Activated naive CD8-positive, alpha-beta T cell treated with anti-CD3 and anti-CD28 coated beads, Interleukin-2, amount 50 U/mL, for 24 hours (primary cell): Measurements from ENCODE around the gene BTBD9.

Experiments used
- ATAC-seq: fragments of 150-1000 bp; cut with Tn5 transposase; one replicate; pipeline ENCODE4 v1.10.0; 2021
- DNase-seq: peaks from one replicate; pipeline ENCODE4 v3.0.0; 2021
- H3K27ac Mint-ChIP-seq: one replicate; pipeline ENCODE4 v1.8.0; 2021; ENCODE audit warnings: mild to moderate bottlenecking, mixed read lengths
- H3K27me3 Mint-ChIP-seq: one replicate; pipeline ENCODE4 v1.8.0; 2021; ENCODE audit warnings: mixed read lengths
- H3K36me3 Mint-ChIP-seq: one replicate; pipeline ENCODE4 v1.8.0; 2021; ENCODE audit warnings: low read depth, mixed read lengths
- H3K4me1 Mint-ChIP-seq: one replicate; pipeline ENCODE4 v1.8.0; 2021; ENCODE audit warnings: mixed read lengths
- H3K4me3 Mint-ChIP-seq: one replicate; pipeline ENCODE4 v1.8.0; 2021; ENCODE audit warnings: mild to moderate bottlenecking, moderate library complexity, mixed read lengths
- H3K9me3 Mint-ChIP-seq: one replicate; pipeline ENCODE4 v1.8.0; 2021; ENCODE audit warnings: mixed read lengths

BTBD9 gene

DNA sequence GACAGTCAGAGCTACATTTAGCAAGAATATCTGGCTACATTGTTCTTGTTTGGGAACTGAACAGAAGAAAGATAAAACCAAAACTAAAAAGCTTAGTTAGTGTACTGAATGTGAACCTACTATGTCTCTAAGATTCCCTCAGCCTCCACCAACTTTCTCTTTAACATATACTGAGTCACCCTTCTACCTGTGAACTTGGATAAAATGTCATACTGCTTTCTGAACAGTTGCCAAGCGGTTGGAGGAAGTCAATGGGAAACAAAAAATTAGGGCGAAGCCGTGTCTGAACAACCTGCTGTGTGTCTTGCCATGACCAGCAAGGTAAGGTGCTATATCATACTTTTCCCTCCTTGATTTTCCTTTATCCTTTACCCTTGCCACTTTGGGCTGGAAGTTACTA lies 243.5 kb downstream of the BTBD9 start:
- no peak overlapping the region for H3K27ac Mint-ChIP-seq
- H3K27me3 Mint-ChIP-seq, result no peaks in the 10 kb centered on the region
- peaks cover 7% of the 10 kb centered on the region for H3K4me1 Mint-ChIP-seq
- ATAC-seq (no peak), DNase-seq (no peak)
- H3K9me3 Mint-ChIP-seq, result peaks cover 9% of the 10 kb centered on the region
- H3K36me3 Mint-ChIP-seq, result peaks cover 6% of the 10 kb centered on the region
- no peak overlapping the region for H3K4me3 Mint-ChIP-seq

DNA sequence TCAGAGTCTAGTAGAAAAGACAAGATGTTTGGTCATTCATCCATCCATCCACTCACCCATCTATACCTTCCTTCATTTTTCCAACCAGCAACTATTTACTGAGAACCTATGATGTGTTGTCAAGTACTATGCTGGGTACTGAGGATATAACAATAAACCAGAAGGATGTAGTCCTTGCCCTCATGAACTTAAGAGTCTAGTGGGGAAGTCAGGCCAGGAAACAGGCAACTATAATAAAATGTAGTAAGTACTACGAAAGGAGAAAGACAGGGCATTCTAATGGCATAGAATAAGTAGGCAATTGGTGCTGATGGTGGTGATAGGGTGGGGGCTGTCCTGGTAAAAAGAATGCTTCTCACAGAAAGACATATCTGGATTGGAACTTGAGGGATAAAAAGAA lies 245.7 kb downstream of the BTBD9 start:
- no peak for DNase-seq
- Mint-ChIP-seq H3K27ac (no peak overlapping the region), H3K27me3 (no peaks in the 10 kb centered on the region), H3K36me3 (peaks cover 6% of the 10 kb centered on the region), H3K9me3 (peaks cover 9% of the 10 kb centered on the region), H3K4me1 (peaks cover 11% of the 10 kb centered on the region), H3K4me3 (no peak overlapping the region)
- no peak for ATAC-seq

DNA sequence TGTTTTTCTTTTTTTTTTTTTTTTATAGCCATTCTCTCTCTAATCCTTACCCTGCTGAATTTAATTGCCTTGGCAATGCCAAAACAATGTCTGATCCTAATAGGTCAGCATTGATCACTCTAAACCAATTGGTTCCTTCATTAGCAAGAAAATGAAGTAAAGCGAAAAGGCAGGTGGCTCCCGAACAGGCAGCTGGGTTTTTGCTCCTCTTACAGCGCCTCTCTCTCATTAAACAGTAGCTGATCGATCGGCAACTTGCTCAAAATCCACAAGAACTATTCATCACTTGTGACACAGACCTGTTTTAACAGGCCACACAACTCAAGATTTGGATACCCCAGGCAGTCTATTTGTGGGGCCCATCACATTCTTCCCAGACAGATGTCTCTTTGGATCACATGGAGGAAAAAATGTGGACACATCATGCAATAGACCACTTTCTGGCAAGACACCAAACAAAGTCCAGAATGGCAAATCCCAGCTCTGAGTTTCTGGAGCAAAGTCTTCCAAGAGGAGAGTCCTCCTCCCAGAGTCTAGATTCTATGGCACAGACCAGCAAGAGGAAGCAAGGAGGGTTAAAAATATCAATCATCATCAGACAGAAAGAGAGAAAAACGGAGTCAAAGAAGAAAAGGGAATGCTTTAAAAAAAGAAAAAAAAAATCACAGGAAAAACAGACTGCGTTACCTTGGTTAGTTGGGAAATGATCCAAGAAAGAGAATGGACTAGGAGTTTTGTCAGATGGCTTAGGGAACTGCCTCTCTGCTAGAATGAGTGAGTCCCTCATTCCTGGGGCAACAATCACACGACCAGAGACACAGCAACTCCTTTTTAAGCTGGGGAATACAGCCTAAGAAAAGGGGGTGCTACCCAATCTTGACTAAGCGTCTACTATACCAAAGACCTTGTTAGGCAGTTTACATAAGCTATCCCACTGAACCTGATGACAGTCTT lies 247.8 kb downstream of the BTBD9 start:
- Mint-ChIP-seq H3K9me3 (peaks cover 9% of the 10 kb centered on the region), H3K4me3 (no peak overlapping the region), H3K27me3 (no peaks in the 10 kb centered on the region), H3K36me3 (peaks cover 4% of the 10 kb centered on the region), H3K4me1 (peaks cover 11% of the 10 kb centered on the region), H3K27ac (no peak overlapping the region)
- DNase-seq (no peak), ATAC-seq (no peak)

DNA sequence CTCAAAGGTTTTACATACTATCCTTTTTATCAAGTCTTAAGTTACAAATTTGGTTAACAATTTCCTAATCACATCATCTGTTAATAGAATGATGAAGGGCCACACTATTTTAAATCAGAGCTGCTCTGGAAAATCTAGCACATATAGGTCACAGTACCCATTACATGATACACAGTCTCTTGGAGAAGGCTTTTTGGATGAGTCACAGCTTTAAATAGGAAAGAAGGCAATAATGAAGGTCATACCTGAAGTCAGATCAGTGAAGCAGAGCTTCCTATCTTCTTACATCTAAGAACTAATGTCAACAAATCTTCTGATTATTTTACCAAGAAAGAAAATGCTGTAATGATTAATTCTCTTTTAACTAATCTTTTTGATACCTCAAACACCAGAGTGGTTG lies 248.5 kb downstream of the BTBD9 start:
- H3K4me1 Mint-ChIP-seq, result peaks cover 11% of the 10 kb centered on the region
- peak; percentile 72 for ATAC-seq
- H3K9me3 Mint-ChIP-seq, result peaks cover 9% of the 10 kb centered on the region
- no peak for DNase-seq
- H3K27ac Mint-ChIP-seq, result no peak overlapping the region
- H3K4me3 Mint-ChIP-seq, result no peak overlapping the region
- H3K27me3 Mint-ChIP-seq, result no peaks in the 10 kb centered on the region
- H3K36me3 Mint-ChIP-seq, result peaks cover 4% of the 10 kb centered on the region

DNA sequence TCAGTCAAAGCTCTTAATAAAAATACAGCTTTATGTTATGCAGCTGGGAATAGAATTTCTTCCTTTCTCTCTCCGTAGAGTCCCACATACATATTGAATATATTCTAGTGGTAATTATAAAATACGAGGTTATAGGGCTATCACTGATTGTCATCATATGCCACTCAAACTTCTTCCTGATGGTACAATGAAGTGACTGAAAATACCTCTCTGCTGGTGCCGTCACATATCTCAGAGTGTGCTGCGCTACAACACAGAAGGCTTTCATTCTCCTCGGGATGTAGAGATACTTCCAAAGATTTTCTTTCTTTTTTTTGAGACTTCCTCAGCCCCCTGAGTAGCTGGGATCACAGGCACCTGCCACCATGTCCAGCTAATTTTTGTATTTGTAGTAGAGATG lies 249.9 kb downstream of the BTBD9 start:
- Mint-ChIP-seq H3K9me3 (peaks cover 9% of the 10 kb centered on the region), H3K27ac (no peak overlapping the region), H3K4me1 (peaks cover 11% of the 10 kb centered on the region), H3K4me3 (no peak overlapping the region), H3K36me3 (peaks cover 2% of the 10 kb centered on the region), H3K27me3 (no peaks in the 10 kb centered on the region)
- DNase-seq (no peak), ATAC-seq (no peak)

DNA sequence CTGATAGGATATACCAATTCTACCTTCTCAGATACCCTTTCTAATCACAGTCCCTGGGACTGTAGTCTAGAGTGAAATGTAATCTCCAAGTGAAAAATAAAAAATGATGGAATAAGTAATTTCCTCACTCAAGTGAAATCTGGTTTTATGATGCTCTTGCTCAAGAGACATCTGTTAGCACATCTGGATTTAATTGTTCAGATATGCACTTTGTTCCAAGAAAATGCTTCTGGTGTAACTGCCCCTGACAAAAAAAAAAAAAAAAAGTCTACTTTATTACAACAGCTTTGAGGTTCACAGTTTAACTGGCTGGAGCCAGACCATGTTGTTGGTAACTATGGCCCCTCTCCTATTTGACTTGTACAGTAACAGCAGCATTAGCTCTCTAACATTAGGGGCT lies 251.8 kb downstream of the BTBD9 start:
- H3K27me3 Mint-ChIP-seq, result no peaks in the 10 kb centered on the region
- no peaks in the 10 kb centered on the region for H3K9me3 Mint-ChIP-seq
- peaks cover 11% of the 10 kb centered on the region for H3K4me1 Mint-ChIP-seq
- ATAC-seq (no peak), DNase-seq (no peak)
- no peak overlapping the region for H3K27ac Mint-ChIP-seq
- no peak overlapping the region for H3K4me3 Mint-ChIP-seq
- H3K36me3 Mint-ChIP-seq, result no peaks in the 10 kb centered on the region

DNA sequence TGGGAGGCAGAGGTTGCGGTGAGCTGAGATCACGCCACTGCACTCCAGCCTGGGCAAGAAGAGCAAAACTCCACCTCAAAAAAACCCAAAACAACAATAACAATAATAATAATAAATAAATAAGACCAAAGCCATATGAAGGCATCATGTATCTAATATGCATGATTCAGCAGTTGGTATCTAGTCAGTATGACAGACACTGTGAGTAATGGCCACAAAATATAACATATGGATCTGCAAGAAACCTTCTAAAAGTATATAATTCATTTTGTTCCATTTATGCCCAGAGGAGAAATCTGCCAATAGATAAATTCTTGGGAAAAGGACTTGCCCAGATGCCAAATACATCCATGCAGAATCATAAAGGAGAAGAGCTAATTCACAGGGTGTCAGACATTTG lies 252.3 kb downstream of the BTBD9 start:
- H3K4me3 Mint-ChIP-seq, result no peak overlapping the region
- no peak overlapping the region for H3K27ac Mint-ChIP-seq
- no peaks in the 10 kb centered on the region for H3K27me3 Mint-ChIP-seq
- H3K9me3 Mint-ChIP-seq, result no peaks in the 10 kb centered on the region
- peaks cover 11% of the 10 kb centered on the region for H3K4me1 Mint-ChIP-seq
- ATAC-seq (no peak), DNase-seq (no peak)
- no peaks in the 10 kb centered on the region for H3K36me3 Mint-ChIP-seq

DNA sequence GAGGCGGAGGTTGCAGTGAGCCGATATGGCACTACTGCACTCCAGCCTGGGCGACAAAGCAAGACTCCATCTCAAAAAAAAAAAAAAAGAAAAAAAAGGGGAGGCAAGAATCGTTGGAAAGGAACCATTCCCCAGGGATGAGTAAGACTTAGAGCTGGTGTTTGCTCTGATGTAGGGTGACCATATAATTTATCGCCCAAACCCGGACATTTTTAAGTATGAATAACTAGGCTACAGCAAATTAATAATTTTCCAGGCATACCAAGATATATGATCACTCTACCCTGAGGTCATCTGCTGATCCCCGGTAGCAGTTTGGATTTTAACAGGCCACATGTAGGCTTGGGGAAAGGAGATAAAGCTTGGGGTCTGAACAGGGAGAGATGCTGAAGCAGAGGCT lies 260.9 kb downstream of the BTBD9 start:
- no peaks in the 10 kb centered on the region for H3K4me1 Mint-ChIP-seq
- no peaks in the 10 kb centered on the region for H3K9me3 Mint-ChIP-seq
- ATAC-seq (no peak), DNase-seq (no peak)
- H3K36me3 Mint-ChIP-seq, result no peaks in the 10 kb centered on the region
- no peak overlapping the region for H3K27ac Mint-ChIP-seq
- H3K4me3 Mint-ChIP-seq, result no peak overlapping the region
- H3K27me3 Mint-ChIP-seq, result no peaks in the 10 kb centered on the region

DNA sequence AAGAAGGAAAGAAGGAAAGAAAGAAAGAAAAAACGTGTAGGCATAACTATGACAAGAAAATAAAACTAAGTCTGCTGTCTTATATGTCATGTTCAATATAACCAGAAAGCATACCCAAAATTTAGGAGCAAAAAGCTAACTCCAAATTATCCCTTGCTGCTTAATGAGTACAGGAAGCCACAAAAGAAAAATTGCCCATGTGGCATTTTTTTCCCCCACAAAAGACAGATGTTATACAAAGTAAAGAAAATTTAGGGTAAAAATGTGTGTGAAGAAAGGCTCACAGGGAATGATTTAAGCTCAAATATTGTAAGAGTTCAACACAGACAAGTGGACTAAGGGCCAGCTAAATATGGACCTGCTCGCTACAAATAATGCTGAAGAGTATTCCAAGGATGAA lies 263.8 kb downstream of the BTBD9 start:
- Mint-ChIP-seq H3K36me3 (no peaks in the 10 kb centered on the region), H3K4me3 (no peak overlapping the region), H3K27ac (no peak overlapping the region), H3K9me3 (no peaks in the 10 kb centered on the region), H3K4me1 (no peaks in the 10 kb centered on the region), H3K27me3 (no peaks in the 10 kb centered on the region)
- ATAC-seq (no peak), DNase-seq (no peak)

DNA sequence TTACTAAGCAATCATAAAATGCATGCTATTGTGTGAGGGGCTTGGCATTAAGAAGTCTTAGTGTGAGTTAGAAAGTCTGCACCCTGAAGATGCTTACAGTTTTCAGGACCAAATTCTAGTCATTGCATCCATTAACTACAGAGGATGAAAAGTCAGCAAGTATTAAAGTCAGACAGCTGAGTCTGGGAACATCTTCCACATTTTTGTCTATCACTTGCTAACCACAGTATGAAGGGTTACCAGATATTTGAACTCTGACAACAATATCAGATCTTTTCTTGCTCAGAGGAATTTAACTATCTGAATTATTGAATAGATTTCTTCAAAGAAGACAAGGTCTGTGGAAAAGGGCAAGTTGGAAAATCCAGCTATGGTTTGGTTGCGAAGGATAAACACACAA lies 264.4 kb downstream of the BTBD9 start:
- Mint-ChIP-seq H3K4me3 (no peak overlapping the region), H3K9me3 (no peaks in the 10 kb centered on the region), H3K27me3 (no peaks in the 10 kb centered on the region), H3K36me3 (no peaks in the 10 kb centered on the region), H3K27ac (no peak overlapping the region), H3K4me1 (no peaks in the 10 kb centered on the region)
- ATAC-seq (no peak), DNase-seq (no peak)

DNA sequence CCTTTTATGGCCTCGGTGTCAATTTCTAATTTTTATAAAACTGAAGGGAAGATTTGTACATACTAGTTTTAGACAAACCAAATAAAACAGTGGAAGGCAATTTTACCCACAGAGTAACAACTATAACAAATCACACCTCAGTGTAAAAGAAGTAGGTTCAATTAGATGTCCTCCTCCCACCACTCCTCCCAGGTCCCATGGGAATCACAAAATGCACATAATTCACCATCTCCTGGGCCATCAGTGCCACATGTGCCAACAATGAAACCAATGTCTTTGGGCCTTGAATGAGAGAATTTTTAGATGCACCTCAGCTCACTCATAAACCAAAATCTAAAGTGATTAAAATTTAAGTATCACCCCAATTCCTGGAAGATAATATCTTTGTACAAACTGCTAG lies 267.8 kb downstream of the BTBD9 start:
- H3K36me3 Mint-ChIP-seq, result no peaks in the 10 kb centered on the region
- no peaks in the 10 kb centered on the region for H3K9me3 Mint-ChIP-seq
- H3K27me3 Mint-ChIP-seq, result no peaks in the 10 kb centered on the region
- no peaks in the 10 kb centered on the region for H3K4me1 Mint-ChIP-seq
- no peak overlapping the region for H3K27ac Mint-ChIP-seq
- DNase-seq (no peak), ATAC-seq (no peak)
- no peak overlapping the region for H3K4me3 Mint-ChIP-seq

DNA sequence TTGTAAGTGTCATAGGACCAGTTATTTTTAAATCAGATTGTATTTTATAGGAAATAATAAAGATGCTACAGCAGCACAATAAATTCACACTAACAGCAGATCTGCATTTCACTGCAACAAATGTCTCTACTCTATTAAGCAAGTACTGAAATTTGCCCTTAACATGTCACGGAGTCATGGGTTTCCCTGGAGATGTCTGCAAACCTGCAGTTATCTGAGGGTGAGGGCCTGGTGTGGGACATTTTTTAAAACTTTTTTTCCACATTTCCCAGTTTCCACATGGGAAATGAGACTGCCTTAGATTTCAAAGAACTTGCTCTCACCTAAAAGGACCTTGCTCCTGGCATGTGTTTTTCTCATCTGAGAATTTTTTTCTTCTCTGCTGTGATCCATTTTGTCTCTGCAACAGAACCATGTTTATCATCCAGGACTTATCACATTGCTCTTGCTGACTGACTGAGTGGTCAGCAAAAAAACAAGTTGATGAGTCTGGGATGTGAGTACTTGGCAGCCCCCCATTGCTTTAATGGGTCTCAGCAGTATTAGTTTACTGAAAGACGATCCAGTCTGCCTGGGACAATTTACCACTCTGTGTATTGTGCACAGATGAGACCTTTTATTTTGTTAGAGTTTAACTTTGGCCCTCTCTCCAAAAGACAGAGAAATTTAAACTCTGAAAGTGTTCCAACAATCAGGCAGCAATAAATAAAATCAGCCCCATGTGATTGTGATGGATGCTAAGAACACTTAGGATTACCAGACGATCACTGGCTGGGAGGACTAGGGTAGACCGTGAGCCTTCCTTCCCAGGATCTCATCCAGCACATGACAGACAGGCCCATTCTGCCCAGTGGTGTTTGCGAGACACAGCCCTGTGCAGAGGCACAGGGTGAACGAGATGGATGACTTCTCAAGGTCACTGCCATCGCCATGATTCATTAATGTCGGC lies 268.8 kb downstream of the BTBD9 start:
- Mint-ChIP-seq H3K27ac (no peak overlapping the region), H3K36me3 (no peaks in the 10 kb centered on the region), H3K27me3 (no peaks in the 10 kb centered on the region), H3K4me3 (no peak overlapping the region), H3K4me1 (no peaks in the 10 kb centered on the region), H3K9me3 (no peaks in the 10 kb centered on the region)
- no peak for DNase-seq
- ATAC-seq, result no peak

DNA sequence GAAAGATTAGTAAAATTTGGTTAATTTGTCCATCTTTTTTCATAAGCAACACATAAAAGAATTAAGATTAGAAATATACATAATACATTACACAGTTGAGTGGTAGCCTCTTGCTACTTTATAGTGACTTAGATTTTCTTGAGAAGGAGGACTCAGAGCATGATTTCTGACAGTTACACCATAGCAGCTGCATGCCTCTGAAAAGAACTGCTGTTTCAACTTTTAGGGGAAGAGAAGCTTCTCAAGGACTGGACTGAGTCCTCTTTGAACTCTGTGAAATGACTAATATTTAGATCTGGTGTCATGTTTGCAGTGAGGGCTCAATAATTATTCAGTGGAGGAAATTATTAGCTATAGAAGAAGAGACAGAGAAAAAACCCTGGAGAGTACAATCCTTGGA lies 272.5 kb downstream of the BTBD9 start:
- Mint-ChIP-seq H3K27me3 (no peaks in the 10 kb centered on the region), H3K4me3 (no peak overlapping the region)
- DNase-seq, result no peak

DNA sequence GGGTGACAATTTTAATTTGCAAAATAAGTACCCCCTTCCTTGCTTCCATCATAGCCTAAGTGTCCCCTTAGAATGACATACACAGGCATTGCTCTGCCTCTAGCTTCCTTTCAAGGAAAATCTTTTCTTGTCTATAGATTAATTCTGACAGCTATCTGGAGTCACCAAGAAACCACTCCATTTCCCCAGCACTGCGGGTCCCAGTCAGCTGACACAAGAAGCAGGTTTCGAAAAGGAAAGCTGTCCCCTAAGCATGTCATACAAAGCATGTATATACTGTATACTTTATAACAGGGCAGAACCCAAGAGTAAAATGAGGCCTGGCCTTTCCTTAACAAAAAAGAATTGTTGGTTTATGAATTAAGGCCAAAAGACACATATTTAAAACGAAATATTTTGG lies 273.5 kb downstream of the BTBD9 start:
- Mint-ChIP-seq H3K4me3 (no peak overlapping the region), H3K36me3 (no peaks in the 10 kb centered on the region), H3K27me3 (no peaks in the 10 kb centered on the region), H3K27ac (no peak overlapping the region), H3K9me3 (no peaks in the 10 kb centered on the region), H3K4me1 (no peaks in the 10 kb centered on the region)
- ATAC-seq (no peak), DNase-seq (no peak)

More for the DNA sequence above, 272.5 kb downstream of the BTBD9 start:
- no peaks in the 10 kb centered on the region for H3K36me3 Mint-ChIP-seq
- no peaks in the 10 kb centered on the region for H3K9me3 Mint-ChIP-seq
- no peak overlapping the region for H3K27ac Mint-ChIP-seq
- ATAC-seq, result no peak
- no peaks in the 10 kb centered on the region for H3K4me1 Mint-ChIP-seq

DNA sequence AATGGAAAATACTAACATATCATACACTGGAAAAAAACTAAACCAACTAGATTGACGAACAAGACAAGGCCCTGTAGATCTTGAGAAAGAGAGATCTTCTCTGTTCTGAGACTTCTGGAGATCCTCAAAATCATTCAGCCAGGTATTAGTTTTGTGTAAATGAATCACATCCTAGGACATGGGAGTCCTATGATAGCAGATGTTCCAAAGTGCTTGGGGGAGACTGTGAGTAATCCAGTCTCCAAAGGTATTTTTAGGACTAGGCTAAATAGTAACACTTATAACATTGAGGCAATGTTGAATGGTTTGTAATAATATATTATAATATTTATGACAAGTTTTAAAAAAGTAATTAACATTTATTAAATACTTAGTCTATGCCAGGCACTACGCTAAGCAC lies 275.0 kb downstream of the BTBD9 start:
- no peaks in the 10 kb centered on the region for H3K27me3 Mint-ChIP-seq
- no peak overlapping the region for H3K27ac Mint-ChIP-seq
- DNase-seq (no peak), ATAC-seq (no peak)
- no peaks in the 10 kb centered on the region for H3K36me3 Mint-ChIP-seq
- no peaks in the 10 kb centered on the region for H3K9me3 Mint-ChIP-seq
- H3K4me1 Mint-ChIP-seq, result no peaks in the 10 kb centered on the region
- no peak overlapping the region for H3K4me3 Mint-ChIP-seq
